ENCODE measurements around the gene KANSL1.

GRCh38 chr17:45997166-45997565 is 196.1 kb downstream of the KANSL1 start:
- TF ChIP-seq YY1 (IDR thresholded peaks at IDR 0.05; ENCODE audit: low read depth) (no peak), EGR1 (IDR thresholded peaks at IDR 0.05) (no peak), TCF12 (IDR thresholded peaks at IDR 0.05; ENCODE audit: low read depth) (no peak), CEBPB (IDR thresholded peaks at IDR 0.05) (no peak), RAD21 (IDR thresholded peaks at IDR 0.05; ENCODE audit: low read depth) (no peak), FOXM1 (IDR thresholded peaks at IDR 0.05; ENCODE audit: borderline replicate concordance, low read depth) (no peak), TAF1 (IDR thresholded peaks at IDR 0.05; ENCODE audit: low read depth) (no peak), REST (IDR thresholded peaks at IDR 0.05; ENCODE audit: low read depth) (no peak), MAX (IDR thresholded peaks at IDR 0.05) (no peak), CREB1 (IDR thresholded peaks at IDR 0.05; ENCODE audit: low read depth) (no peak), ZBTB7A (IDR thresholded peaks at IDR 0.05; ENCODE audit: low read depth) (no peak), EP300 (IDR thresholded peaks at IDR 0.05; ENCODE audit: borderline replicate concordance) (no peak)
